K562 (cell line): ENCODE measurements around the gene GFI1. TPM values are rescaled to one million over a fixed set of nuclear protein-coding genes. Genes with fewer than 3 reads are reported as not detected.

Experiments used
- ATAC-seq: fragments of 200-7000 bp; cut with Tn5 transposase; 3 replicates; pipeline ENCODE4 v1.9.1; 2020; ENCODE audit warnings: moderate library complexity
- BruUV-seq: library from RNA; stranded (reverse); fragments of 400-500 nt; replicated peaks from 2 replicates; lab custom pipeline; 2021; lab: Mats Ljungman, UMichigan
- CTCF ChIA-PET: fragments of 300-600 bp; formaldehyde crosslinking; extraction: SDS; loops from one replicate; lab custom pipeline; 2021; ENCODE audit warnings: low intra/inter-chr PET ratio; lab: Yijun Ruan, JAX
- POLR2A ChIA-PET: fragments of 300-600, 350-650 bp; sonication (Branson Sonifier 250); formaldehyde crosslinking; extraction: SDS; loops from one replicate; lab custom pipeline; 2021; ENCODE audit warnings: antibody characterized with exemption, inconsistent platforms; lab: Yijun Ruan, JAX
- DNase-seq, 4 experiments: peaks; one replicate each; pipeline versions ENCODE4 v3.0.0 to v3.0.0-alpha.2; 2011 to 2018; ENCODE audit warnings: low spot score in 3 of 4, mixed read lengths in 3 of 4; ENCODE audit errors: extremely low read depth in 1 of 4
- FAIRE-seq: peaks from 2 replicates; lab custom pipeline; 2011; peaks lifted over from hg19 to GRCh38; lab: Jason Lieb, UNC
- H2AFZ ChIP-seq: 2 replicates; pipeline ENCODE4 v1.6.0; 2011; ENCODE audit warnings: low read depth, low read length, control low read depth, inconsistent platforms
- H3K27ac ChIP-seq: fragments of 200-600 bp; 3 replicates; pipeline ENCODE4 v1.8.0; 2011; ENCODE audit warnings: low read depth, mild to moderate bottlenecking, control low read depth, inconsistent platforms, low read length, moderate library complexity, mixed read lengths; ENCODE audit errors: extremely low read depth
- H3K27me3 ChIP-seq, 2 experiments: fragments of 300-600 bp in 1 of 2; 2 replicates in 1 of 2; 3 replicates in 1 of 2; pipeline versions ENCODE4 v1.6.0 to v1.8.0; 2011; ENCODE audit warnings: inconsistent platforms in 2 of 2, low read length in 2 of 2, mild to moderate bottlenecking in 1 of 2, mixed read lengths in 1 of 2, moderate library complexity in 1 of 2; ENCODE audit not compliant: control insufficient read depth in 2 of 2, insufficient read depth in 2 of 2
- H3K36me3 ChIP-seq: fragments of 300-600 bp; 3 replicates; pipeline ENCODE4 v1.8.0; 2011; ENCODE audit warnings: mild to moderate bottlenecking, low read length, inconsistent platforms; ENCODE audit not compliant: control insufficient read depth, insufficient read depth
- H3K4me1 ChIP-seq, 2 experiments: fragments of 200-600 bp in 1 of 2; replicated peaks in 1 of 2; 2 replicates in 1 of 2; 3 replicates in 1 of 2; pipeline versions ENCODE4 v1.5.1 to v1.8.0; 2011; ENCODE audit warnings: inconsistent platforms in 2 of 2, low read length in 2 of 2, mild to moderate bottlenecking in 1 of 2, mixed read lengths in 1 of 2, moderate library complexity in 1 of 2; ENCODE audit not compliant: control insufficient read depth in 2 of 2, insufficient read depth in 2 of 2
- H3K4me2 ChIP-seq: 2 replicates; pipeline ENCODE4 v1.6.1; 2011; ENCODE audit warnings: low read length, control low read depth, inconsistent platforms, mixed read lengths; ENCODE audit not compliant: insufficient read depth
- H3K4me3 ChIP-seq: fragments of 200-600 bp; sonication (generic), shearing (Covaris generic); 2 replicates; pipeline ENCODE4 v1.5.1; 2016; ENCODE audit warnings: control low read depth, inconsistent platforms
- H3K79me2 ChIP-seq: fragments of 200-600 bp; 3 replicates; pipeline ENCODE4 v1.8.0; 2011; ENCODE audit warnings: low read length, inconsistent platforms; ENCODE audit not compliant: control insufficient read depth, insufficient read depth
- H3K9ac ChIP-seq, 2 experiments: 2 replicates each; pipeline versions ENCODE4 v1.6.0 to v1.6.1; 2011; ENCODE audit warnings: low read depth in 2 of 2, low read length in 2 of 2, control low read depth in 1 of 2, inconsistent platforms in 1 of 2, mild to moderate bottlenecking in 1 of 2, mixed read lengths in 1 of 2; ENCODE audit not compliant: insufficient read depth in 1 of 2
- H3K9me1 ChIP-seq: one replicate; pipeline ENCODE4 v1.6.0; 2011; ENCODE audit warnings: inconsistent platforms, mild to moderate bottlenecking, low read length, moderate library complexity; ENCODE audit not compliant: control insufficient read depth, insufficient read depth
- H3K9me3 ChIP-seq: replicated peaks from 2 replicates; pipeline ENCODE4 v1.5.1; 2011; ENCODE audit warnings: low read depth, low read length, inconsistent platforms; ENCODE audit not compliant: control insufficient read depth, insufficient read depth
- H4K20me1 ChIP-seq: replicated peaks from 2 replicates; pipeline ENCODE4 v1.6.1; 2011; ENCODE audit warnings: low read length, inconsistent platforms, mixed read lengths; ENCODE audit not compliant: control insufficient read depth, insufficient read depth
- ARHGAP35 ChIP-seq: fragments of 450-650 bp; IDR thresholded peaks from 2 replicates; pipeline ENCODE4 v1.6.1; 2018; ENCODE audit not compliant: partially characterized antibody
- E2F5 ChIP-seq: sonication (generic); formaldehyde crosslinking; IDR thresholded peaks from 2 replicates; pipeline ENCODE4 v1.8.0; 2022; ENCODE audit warnings: mild to moderate bottlenecking, missing genetic modification reagents
- EHMT2 ChIP-seq: fragments of 450-650 bp; IDR thresholded peaks from 2 replicates; pipeline ENCODE4 v1.6.1; 2018; ENCODE audit warnings: antibody characterized with exemption
- ILF3 ChIP-seq: fragments of 450-650 bp; IDR thresholded peaks from 2 replicates; pipeline ENCODE4 v1.6.1; 2018; ENCODE audit warnings: antibody characterized with exemption, mild to moderate bottlenecking, moderate library complexity, borderline replicate concordance
- JUN ChIP-seq, 2 experiments: sonication (generic) in 1 of 2; formaldehyde crosslinking in 1 of 2; IDR thresholded peaks; 2 replicates each; pipeline versions ENCODE4 v1.6.1 to v1.8.0; 2012 to 2022; ENCODE audit warnings: borderline replicate concordance in 2 of 2, mild to moderate bottlenecking in 2 of 2, improper control_type of control experiment in 1 of 2, low read depth in 1 of 2, low read length in 1 of 2, missing genetic modification reagents in 1 of 2
- KAT7 ChIP-seq: sonication (generic); formaldehyde crosslinking; IDR thresholded peaks from 2 replicates; pipeline ENCODE4 v1.8.0; 2022; ENCODE audit warnings: missing genetic modification reagents, mild to moderate bottlenecking, borderline replicate concordance
- MAX ChIP-seq: sonication (generic); formaldehyde crosslinking; IDR thresholded peaks from 2 replicates; pipeline ENCODE4 v1.9.0; 2022; ENCODE audit warnings: mild to moderate bottlenecking, missing genetic modification reagents
- MXI1 ChIP-seq: IDR thresholded peaks from 2 replicates; pipeline ENCODE4 v1.6.1; 2011; ENCODE audit warnings: low read depth, mild to moderate bottlenecking, improper control_type of control experiment, low read length
- POLR2H ChIP-seq: IDR thresholded peaks from 2 replicates; pipeline ENCODE4 v1.6.1; 2016; ENCODE audit warnings: missing genetic modification characterization, low read depth, mild to moderate bottlenecking, control low read depth, missing compliant biosample characterization, moderate library complexity
- POU5F1 ChIP-seq: fragments of 150-350 bp; IDR thresholded peaks from 2 replicates; pipeline ENCODE4 v1.6.1; 2014; ENCODE audit warnings: borderline replicate concordance, low read length, low read depth, mild to moderate bottlenecking; ENCODE audit not compliant: partially characterized antibody
- THRAP3 ChIP-seq: fragments of 450-650 bp; IDR thresholded peaks from 2 replicates; pipeline ENCODE4 v1.6.1; 2016; ENCODE audit warnings: mild to moderate bottlenecking, inconsistent platforms, borderline replicate concordance
- ZBTB26 ChIP-seq: fragments of 450-650 bp; formaldehyde crosslinking; IDR thresholded peaks from 2 replicates; pipeline ENCODE4 v1.4.0; 2022; ENCODE audit warnings: missing genetic modification characterization
- ZFX ChIP-seq: sonication (generic); formaldehyde crosslinking; IDR thresholded peaks from 2 replicates; pipeline ENCODE4 v1.8.0; 2022; ENCODE audit warnings: mild to moderate bottlenecking, missing genetic modification reagents, moderate library complexity
- ZNF124 ChIP-seq: sonication (generic); formaldehyde crosslinking; IDR thresholded peaks from 2 replicates; pipeline ENCODE4 v1.8.1; 2022; ENCODE audit warnings: missing genetic modification reagents
- ZNF707 ChIP-seq: fragments of 250-450 bp; sonication (Bioruptor Pico); conservative IDR thresholded peaks from 2 replicates; pipeline ENCODE4 v1.8.0; 2022; ENCODE audit warnings: inconsistent platforms, mild to moderate bottlenecking, moderate library complexity
- WGBS: fragments of 100-300 bp; shearing (Covaris generic); methylation state at CpG from one replicate; pipeline ENCODE4 v1.1.6; 2016; ENCODE audit warnings: low coverage, mixed read lengths; ENCODE audit not compliant: insufficient coverage; ENCODE audit errors: missing lambda C conversion rate; 5-methylcytosine and 5-hydroxymethylcytosine counted together
- in situ Hi-C: fragments of 300-500 bp; cut with MboI; formaldehyde crosslinking; loops from 4 replicates; pipeline ENCODE4 v1.15.0; 2018; ENCODE audit warnings: inconsistent platforms, mixed read lengths
- intact Hi-C: fragments of 100-400 bp; cut with micrococcal nuclease; formaldehyde crosslinking; loops from 2 replicates; pipeline ENCODE4 v1.14.2; 2022
- polyA plus RNA-seq, 8 experiments: library from polyadenylated mRNA; depleted of rRNA in 4 of 8; stranded (reverse) in 5 of 8; unstranded in 3 of 8; fragments of >200 nt; fragmentation: Nextera tagmentation in 2 of 8; fragmentation: Illumina TruSeq in 1 of 8; extraction: Ambion mirVana in 2 of 8; extraction: Trizol in 1 of 8; gene quantifications; 2 replicates each; pipeline versions ENCODE4 v1.2.1 to v1.2.3, GENCODE V29; 2011 to 2014; ENCODE audit warnings: inconsistent platforms in 1 of 8, missing spikeins in 1 of 8
- total RNA-seq, 7 experiments: library from RNA; depleted of rRNA in 6 of 7; stranded (reverse); fragments of >200 nt in 6 of 7; fragmentation: Illumina TruSeq in 2 of 7; extraction: Trizol in 2 of 7; gene quantifications; 2 replicates each; pipeline versions ENCODE4 v1.2.1 to v1.2.3, GENCODE V29; 2011 to 2021; ENCODE audit warnings: low replicate concordance in 1 of 7

Gene GFI1
- total and polyA plus RNA-seq, 9 of the 15 experiments (the other 6 are each of a cell fraction or from before 2014, with no cell fraction given) = 0.07 to 0.93 (median 0.46) TPM

GRCh38 chr1:92458146-92458545, 28.6 kb downstream of the GFI1 start:
- Histone ChIP-seq H3K4me2 (no peak overlapping the region), H3K9me3 (no peaks in the 10 kb centered on the region), H3K79me2 (no peaks in the 10 kb centered on the region), H3K27ac (no peak overlapping the region), H3K9me1 (no peaks in the 10 kb centered on the region), H3K27me3 (no peaks in the 10 kb centered on the region), H3K9ac (no peak overlapping the region), H2AFZ (no peak overlapping the region), H3K36me3 (no peaks in the 10 kb centered on the region), H3K4me1 (peaks cover 0 to 22% of the 10 kb centered on the region in 2 experiments; a peak in 3 of 5 replicates), H4K20me1 (no peaks in the 10 kb centered on the region), H3K4me3 (no peak overlapping the region)
- in situ Hi-C loops = no loop called here
- intact Hi-C loops = no loop called here
- ATAC-seq (no peak), DNase-seq (no peak), FAIRE-seq (no peak)
- 30% methylated on average over 2 of the region's 2 CpGs for WGBS
- ChIA-PET CTCF (no interaction called here), POLR2A (no interaction called here)
- no TSS peak for BruUV-seq
- TF ChIP-seq POLR2H (tag) = no peak
- TF ChIP-seq ILF3 = no peak
- TF ChIP-seq E2F5 (CRISPR knock-in tag) = no peak
- no peak for TF ChIP-seq ARHGAP35
- TF ChIP-seq ZNF707 = no peak
- no peak for TF ChIP-seq KAT7
- TF ChIP-seq MAX = no peak
- no peak for TF ChIP-seq ZFX (CRISPR knock-in tag)
- no peak for TF ChIP-seq MXI1
- TF ChIP-seq POU5F1 = no peak
- TF ChIP-seq JUN (IDR thresholded peaks at IDR 0.05; ENCODE audit: borderline replicate concordance, low read depth, low read length) = no peak
- no peak for TF ChIP-seq JUN (CRISPR knock-in tag; IDR thresholded peaks at IDR 0.05; ENCODE audit: borderline replicate concordance)
- TF ChIP-seq ZBTB26 (CRISPR knock-in tag) = no peak
- no peak for TF ChIP-seq THRAP3
- TF ChIP-seq ZNF124 (CRISPR knock-in tag) = no peak
- TF ChIP-seq EHMT2 = no peak
